ENCODE measurements around the gene AQP2.

GRCh38 chr12:49953961-49954846 is 3.7 kb downstream of the AQP2 start:
- TF ChIP-seq EP300 (IDR thresholded peaks at IDR 0.05) (no peak), CTCF (IDR thresholded peaks at IDR 0.05) (no peak), POLR2A (IDR thresholded peaks at IDR 0.05) (no peak)

Data from gastroesophageal sphincter (tissue), 3 donors.